WTC11 (cell line): Measurements from ENCODE around the gene NAA50.

Experiments
- ATF1 ChIP-seq: sonication (generic); formaldehyde crosslinking; IDR thresholded peaks from 2 replicates; pipeline ENCODE4 v1.8.1; 2023; ENCODE audit warnings: mild to moderate bottlenecking, moderate library complexity, missing genetic modification reagents
- CTCF ChIP-seq: fragments of 200-600 bp; IDR thresholded peaks from 2 replicates; pipeline ENCODE4 v1.8.0; 2022; ENCODE audit warnings: antibody characterized with exemption
- FOXK1 ChIP-seq: sonication (generic); formaldehyde crosslinking; IDR thresholded peaks from 2 replicates; pipeline ENCODE4 v1.8.0; 2022; ENCODE audit warnings: mild to moderate bottlenecking, moderate library complexity, missing genetic modification reagents
- JUN ChIP-seq: sonication (generic); formaldehyde crosslinking; IDR thresholded peaks from 2 replicates; pipeline ENCODE4 v1.8.0; 2023; ENCODE audit warnings: mild to moderate bottlenecking, missing genetic modification reagents
- TF ChIP-seq, protein P1 (sequence below): sonication (generic); formaldehyde crosslinking; conservative IDR thresholded peaks from 2 replicates; pipeline ENCODE4 v1.8.1; 2022; ENCODE audit warnings: mild to moderate bottlenecking, missing genetic modification reagents

DNA sequence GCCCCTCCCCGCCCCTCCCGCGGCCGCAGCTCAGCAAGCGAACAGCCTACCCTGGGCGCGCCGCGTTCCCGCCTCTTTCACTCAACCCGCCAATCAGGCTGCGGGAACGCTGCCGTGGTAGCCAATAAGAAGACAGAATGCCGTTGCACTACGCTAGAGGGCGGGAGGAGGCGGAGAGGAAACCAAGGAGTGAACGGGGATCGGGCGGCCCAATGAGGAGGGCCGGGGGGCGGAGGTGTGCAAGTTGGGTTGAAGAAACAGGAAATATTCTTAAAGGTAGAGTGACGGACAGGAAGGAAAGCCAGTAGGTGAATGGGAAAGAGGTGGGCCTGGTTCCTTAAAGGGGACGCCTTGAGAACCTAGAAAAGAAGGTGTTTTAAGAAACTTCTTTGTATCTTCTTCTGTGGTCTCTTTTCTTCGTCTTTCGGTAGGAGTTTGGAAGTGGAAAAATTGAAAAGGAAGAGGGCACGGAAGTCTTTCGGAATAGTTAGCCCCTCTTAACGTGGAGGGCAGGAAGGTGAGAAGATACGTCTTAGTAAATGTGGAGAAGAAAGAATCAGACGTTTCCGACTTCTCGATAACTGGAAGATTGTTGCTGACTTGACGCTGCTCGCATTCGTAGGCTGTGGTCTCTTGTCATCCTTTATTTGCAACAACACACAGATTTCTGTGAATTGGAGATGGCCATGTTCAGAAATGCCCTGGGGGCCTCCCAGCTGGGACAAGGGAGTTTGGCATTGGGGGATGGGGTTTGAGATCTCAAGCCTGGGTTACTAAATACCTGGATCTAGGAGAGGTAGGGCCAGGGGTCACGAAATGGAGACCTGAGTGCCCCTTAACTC is 49.2 kb downstream of the NAA50 start:
- TF ChIP-seq ATF1 (CRISPR knock-in tag) (no peak), CTCF (no peak), FOXK1 (CRISPR knock-in tag) (no peak), JUN (CRISPR knock-in tag) (no peak)
- TF ChIP-seq, protein P1, sequence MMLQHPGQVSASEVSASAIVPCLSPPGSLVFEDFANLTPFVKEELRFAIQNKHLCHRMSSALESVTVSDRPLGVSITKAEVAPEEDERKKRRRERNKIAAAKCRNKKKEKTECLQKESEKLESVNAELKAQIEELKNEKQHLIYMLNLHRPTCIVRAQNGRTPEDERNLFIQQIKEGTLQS (CRISPR knock-in tag), result no peak
